WTC11 (cell line): Measurements from ENCODE around the gene UGT8.

Experiments
- CTCF ChIP-seq: fragments of 200-600 bp; IDR thresholded peaks from 2 replicates; pipeline ENCODE4 v1.8.0; 2022; ENCODE audit warnings: antibody characterized with exemption
- ESRRA ChIP-seq: sonication (generic); formaldehyde crosslinking; IDR thresholded peaks from 2 replicates; pipeline ENCODE4 v1.8.1; 2022; ENCODE audit warnings: mild to moderate bottlenecking, missing genetic modification reagents, borderline replicate concordance
- NFE2L1 ChIP-seq: sonication (generic); formaldehyde crosslinking; IDR thresholded peaks from 2 replicates; pipeline ENCODE4 v1.8.1; 2023; ENCODE audit warnings: missing genetic modification reagents
- NFYB ChIP-seq: sonication (generic); formaldehyde crosslinking; conservative IDR thresholded peaks from 2 replicates; pipeline ENCODE4 v1.8.0; 2022; ENCODE audit warnings: low read depth, missing genetic modification reagents
- NR2C2 ChIP-seq: sonication (generic); formaldehyde crosslinking; IDR thresholded peaks from 2 replicates; pipeline ENCODE4 v1.8.0; 2022; ENCODE audit warnings: mild to moderate bottlenecking, missing genetic modification reagents
- PRDM15 ChIP-seq: sonication (generic); formaldehyde crosslinking; IDR thresholded peaks from 2 replicates; pipeline ENCODE4 v1.8.0; 2022; ENCODE audit warnings: missing genetic modification reagents
- SP1 ChIP-seq: sonication (generic); formaldehyde crosslinking; conservative IDR thresholded peaks from 2 replicates; pipeline ENCODE4 v1.8.1; 2022; ENCODE audit warnings: missing genetic modification reagents
- STAT6 ChIP-seq: sonication (generic); formaldehyde crosslinking; conservative IDR thresholded peaks from 2 replicates; pipeline ENCODE4 v1.8.1; 2023; ENCODE audit warnings: mild to moderate bottlenecking, low read depth, missing genetic modification reagents, moderate library complexity
- TEAD4 ChIP-seq: sonication (generic); formaldehyde crosslinking; IDR thresholded peaks from 2 replicates; pipeline ENCODE4 v1.8.0; 2022; ENCODE audit warnings: mild to moderate bottlenecking, missing genetic modification reagents
- TP53 ChIP-seq: sonication (generic); formaldehyde crosslinking; IDR thresholded peaks from 2 replicates; pipeline ENCODE4 v1.8.1; 2023; ENCODE audit warnings: mild to moderate bottlenecking, missing genetic modification reagents
- TF ChIP-seq, protein P1 (sequence below): sonication (generic); formaldehyde crosslinking; IDR thresholded peaks from 2 replicates; pipeline ENCODE4 v1.8.1; 2022; ENCODE audit warnings: low read depth, missing genetic modification reagents, borderline replicate concordance
- TF ChIP-seq, protein P2 (sequence below): sonication (generic); formaldehyde crosslinking; IDR thresholded peaks from 2 replicates; pipeline ENCODE4 v1.8.1; 2022; ENCODE audit warnings: low read depth, mild to moderate bottlenecking, moderate library complexity, missing genetic modification reagents, borderline replicate concordance
- TF ChIP-seq, protein P3 (sequence below): sonication (generic); formaldehyde crosslinking; IDR thresholded peaks from 2 replicates; pipeline ENCODE4 v1.8.0; 2022; ENCODE audit warnings: mild to moderate bottlenecking, missing genetic modification reagents

GRCh38 chr4:114600672-114601071, 2.1 kb downstream of the UGT8 start:
- TF ChIP-seq STAT6 = no peak
- no peak for TF ChIP-seq SP1
- no peak for TF ChIP-seq PRDM15 (CRISPR knock-in tag)
- TF ChIP-seq CTCF = no peak
- TF ChIP-seq, protein P1, sequence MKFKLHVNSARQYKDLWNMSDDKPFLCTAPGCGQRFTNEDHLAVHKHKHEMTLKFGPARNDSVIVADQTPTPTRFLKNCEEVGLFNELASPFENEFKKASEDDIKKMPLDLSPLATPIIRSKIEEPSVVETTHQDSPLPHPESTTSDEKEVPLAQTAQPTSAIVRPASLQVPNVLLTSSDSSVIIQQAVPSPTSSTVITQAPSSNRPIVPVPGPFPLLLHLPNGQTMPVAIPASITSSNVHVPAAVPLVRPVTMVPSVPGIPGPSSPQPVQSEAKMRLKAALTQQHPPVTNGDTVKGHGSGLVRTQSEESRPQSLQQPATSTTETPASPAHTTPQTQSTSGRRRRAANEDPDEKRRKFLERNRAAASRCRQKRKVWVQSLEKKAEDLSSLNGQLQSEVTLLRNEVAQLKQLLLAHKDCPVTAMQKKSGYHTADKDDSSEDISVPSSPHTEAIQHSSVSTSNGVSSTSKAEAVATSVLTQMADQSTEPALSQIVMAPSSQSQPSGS = no peak
- TF ChIP-seq NR2C2 = no peak
- TF ChIP-seq, protein P2, sequence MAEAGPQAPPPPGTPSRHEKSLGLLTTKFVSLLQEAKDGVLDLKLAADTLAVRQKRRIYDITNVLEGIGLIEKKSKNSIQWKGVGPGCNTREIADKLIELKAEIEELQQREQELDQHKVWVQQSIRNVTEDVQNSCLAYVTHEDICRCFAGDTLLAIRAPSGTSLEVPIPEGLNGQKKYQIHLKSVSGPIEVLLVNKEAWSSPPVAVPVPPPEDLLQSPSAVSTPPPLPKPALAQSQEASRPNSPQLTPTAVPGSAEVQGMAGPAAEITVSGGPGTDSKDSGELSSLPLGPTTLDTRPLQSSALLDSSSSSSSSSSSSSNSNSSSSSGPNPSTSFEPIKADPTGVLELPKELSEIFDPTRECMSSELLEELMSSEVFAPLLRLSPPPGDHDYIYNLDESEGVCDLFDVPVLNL (CRISPR knock-in tag) = no peak
- TF ChIP-seq TEAD4 = no peak
- TF ChIP-seq NFYB (CRISPR knock-in tag) = no peak
- no peak for TF ChIP-seq ESRRA (CRISPR knock-in tag)
- TF ChIP-seq, protein P3, sequence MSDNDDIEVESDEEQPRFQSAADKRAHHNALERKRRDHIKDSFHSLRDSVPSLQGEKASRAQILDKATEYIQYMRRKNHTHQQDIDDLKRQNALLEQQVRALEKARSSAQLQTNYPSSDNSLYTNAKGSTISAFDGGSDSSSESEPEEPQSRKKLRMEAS (CRISPR knock-in tag) = no peak
- no peak for TF ChIP-seq TP53 (CRISPR knock-in tag)
- no peak for TF ChIP-seq NFE2L1
